Subcutaneous adipose tissue (tissue), 4 donors: ENCODE data around the gene PAQR8. TPM values are rescaled to one million over a fixed set of nuclear protein-coding genes. Genes with fewer than 3 reads are reported as not detected.

Source experiments
- CTCF ChIP-seq: fragments of 450-650 bp; IDR thresholded peaks from one replicate; pipeline ENCODE4 v1.5.1; 2016; ENCODE audit warnings: low read depth, mild to moderate bottlenecking, control low read depth, antibody characterized with exemption, moderate library complexity
- total RNA-seq, 4 donors: library from RNA; depleted of rRNA; stranded (reverse); fragments of >200 nt; gene quantifications; one replicate each; pipeline ENCODE4 v1.1.0, GENCODE V29; 2016

Gene PAQR8
- 1 to 10 TPM; 2.8 to 9.9 (median 4.3) TPM for total RNA-seq

GRCh38 chr6:52361945-52362442, at the start of gene PAQR8:
PAQR8 (plus strand) TSS chr6:52362151; CDS start chr6:52403214, 41,063 bp downstream.
- no peak for TF ChIP-seq CTCF

- no peak for TF ChIP-seq CTCF
Measured at GRCh38 chr6:52312461-52312860, 49.5 kb upstream of the PAQR8 start.

GRCh38 chr6:52314752-52315151, 47.2 kb upstream of the PAQR8 start:
- no peak for TF ChIP-seq CTCF

GRCh38 chr6:52317211-52317610, 44.7 kb upstream of the PAQR8 start:
- TF ChIP-seq CTCF, result no peak

GRCh38 chr6:52317841-52318581, 43.9 kb upstream of the PAQR8 start:
- no peak for TF ChIP-seq CTCF

GRCh38 chr6:52324189-52324588, 37.8 kb upstream of the PAQR8 start:
- TF ChIP-seq CTCF, result no peak

- no peak for TF ChIP-seq CTCF
Measured at GRCh38 chr6:52325695-52326471, 36.1 kb upstream of the PAQR8 start.
